GM19467 (cell line): Measurements from ENCODE around the gene FAM185A.
A peak's percentile ranks its signal among the peaks of the same experiment; 100 is the strongest.
"Not testable (repeated sequence)": the region's sequence is repeated elsewhere in the genome, so short reads cannot be mapped to it uniquely, and the experiment has no call there.

ENCODE experiments used
- ATAC-seq: cut with Tn5 transposase; IDR thresholded peaks from one replicate; pipeline ENCODE4 v1.9.1; 2021; ENCODE audit warnings: mild to moderate bottlenecking, moderate library complexity; ENCODE audit not compliant: unreplicated experiment

The FAM185A gene

DNA sequence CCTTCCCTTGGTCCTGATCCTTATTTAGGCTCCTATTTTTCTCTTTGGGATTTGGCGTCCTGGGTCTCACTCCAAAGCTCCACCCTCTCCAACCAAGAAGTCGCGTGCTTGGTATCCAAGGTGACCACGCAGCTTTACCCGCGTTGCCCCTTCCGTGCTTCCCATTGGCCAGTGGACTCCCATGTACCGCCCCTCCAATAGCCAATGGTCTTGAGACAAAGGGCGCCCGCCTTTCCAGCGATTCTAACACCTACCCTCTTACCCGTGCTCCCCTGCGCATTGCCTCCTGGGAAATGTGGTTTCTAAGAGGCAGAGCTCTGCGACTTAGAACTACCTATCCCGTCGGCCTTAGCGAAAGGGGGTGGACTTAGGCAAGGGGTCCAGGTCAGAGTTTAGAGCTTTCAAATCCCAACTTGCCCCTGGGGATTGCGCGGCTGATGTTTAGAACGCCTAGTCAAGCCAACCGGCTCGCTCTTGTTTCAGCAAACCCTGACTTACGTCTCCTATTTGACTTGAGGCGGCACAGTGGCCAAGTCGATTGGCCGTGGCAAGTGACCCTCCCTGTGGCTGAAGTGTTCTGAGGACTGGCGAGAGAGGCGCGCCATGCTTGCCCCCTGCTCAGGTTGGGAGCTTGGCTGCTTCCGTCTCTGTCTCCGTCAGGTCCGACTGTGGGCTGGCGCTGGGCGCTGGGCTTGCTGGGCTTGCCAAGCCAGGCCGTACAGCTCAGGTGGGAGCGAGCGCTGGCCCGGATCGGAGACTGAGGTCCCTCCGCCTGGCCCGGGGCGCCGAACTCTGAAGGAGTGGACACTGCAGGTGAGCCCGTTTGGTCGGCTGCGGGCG, at the start of gene FAM185A:
Gene FAM185A, plus strand, starts transcription at position 395 of the 840 bp plus-strand sequence. Its CDS starts 209 bp downstream, at position 604.
- ATAC-seq = peak; percentile 98

DNA sequence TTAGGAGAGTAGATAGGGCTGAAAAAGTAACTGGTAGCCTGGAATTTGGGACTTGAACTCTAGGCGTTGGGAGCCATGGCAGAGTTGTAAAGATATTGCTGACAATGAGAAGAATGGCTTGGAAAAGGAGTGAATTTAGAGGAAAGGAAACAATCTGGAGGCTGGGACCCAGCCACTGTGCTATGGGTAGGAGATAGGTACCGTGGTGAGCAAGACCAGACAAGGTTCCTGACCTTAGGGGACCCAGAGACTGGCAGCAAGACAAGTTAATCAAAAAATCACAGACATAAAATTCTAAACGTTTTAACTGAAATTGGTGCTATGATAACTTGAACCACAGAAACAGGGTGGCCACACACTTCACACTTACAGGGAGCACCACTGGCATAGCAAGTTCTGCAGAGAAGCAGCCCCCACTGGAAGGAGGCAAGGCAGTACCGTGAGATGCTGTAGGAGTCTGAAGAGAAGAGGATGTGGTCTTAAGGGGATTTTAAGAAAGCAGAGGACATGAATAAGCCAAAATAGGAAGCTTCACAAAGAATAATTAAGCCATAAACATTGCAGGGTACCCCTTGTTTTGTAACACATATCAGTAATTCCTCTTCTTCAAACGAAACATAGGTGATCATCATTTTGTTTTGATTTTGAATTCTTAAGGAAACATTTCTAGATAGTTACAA, 35.6 kb upstream of the FAM185A start:
- ATAC-seq = peak; percentile 53

DNA sequence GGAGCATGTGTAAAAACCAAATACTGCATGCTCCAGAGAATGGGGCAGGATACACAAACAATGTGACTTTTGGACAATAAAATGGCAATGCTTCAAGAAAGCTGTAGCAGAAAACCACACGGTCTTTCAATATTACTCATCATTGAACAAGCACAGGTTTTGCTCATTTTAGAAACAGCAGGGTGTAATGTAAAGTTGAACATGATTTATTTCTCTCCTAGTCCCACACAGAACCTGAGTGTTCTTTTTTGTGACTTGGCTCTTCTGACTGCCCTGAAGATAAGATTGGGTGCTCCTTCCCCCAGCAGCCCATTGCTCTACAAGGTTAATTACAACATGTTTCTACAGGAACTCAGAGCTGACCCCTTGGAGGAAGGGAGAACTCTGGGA, 35.1 kb upstream of the FAM185A start:
- ATAC-seq = peak; percentile 69

DNA sequence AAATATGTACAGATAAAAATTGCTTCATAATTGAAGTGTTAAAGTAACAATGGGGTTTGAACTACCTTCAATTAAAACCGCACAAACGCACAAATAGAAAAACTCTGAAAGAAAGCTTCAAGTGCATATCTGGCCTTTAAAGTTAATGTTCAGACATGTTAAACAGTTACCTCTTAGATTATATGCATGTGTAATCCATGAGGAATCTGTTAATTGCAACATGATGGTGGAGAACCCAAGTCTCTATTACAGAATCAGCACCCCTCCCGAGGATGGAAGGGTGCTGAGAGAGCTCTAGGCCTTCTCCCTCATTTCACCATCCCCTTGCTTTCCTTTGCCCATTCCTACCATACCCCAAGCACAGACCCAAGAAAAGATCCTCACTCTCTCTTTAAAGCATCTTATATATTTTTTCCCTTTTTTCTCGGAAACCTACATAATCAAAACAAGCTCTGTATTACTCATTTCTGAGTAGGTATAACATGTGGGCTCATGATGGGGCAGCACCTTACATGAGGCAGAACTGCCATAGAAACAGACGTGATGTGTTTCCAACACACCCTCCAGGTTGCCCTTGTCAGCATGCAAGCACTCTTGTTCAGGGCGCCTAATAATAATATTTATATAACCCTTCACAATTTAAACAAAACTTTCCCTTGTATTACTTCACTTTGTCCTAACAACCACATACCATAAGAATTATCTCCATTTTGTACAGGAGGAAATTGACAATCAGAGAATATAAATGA, 33.9 kb upstream of the FAM185A start:
- not testable (repeated sequence) for ATAC-seq

DNA sequence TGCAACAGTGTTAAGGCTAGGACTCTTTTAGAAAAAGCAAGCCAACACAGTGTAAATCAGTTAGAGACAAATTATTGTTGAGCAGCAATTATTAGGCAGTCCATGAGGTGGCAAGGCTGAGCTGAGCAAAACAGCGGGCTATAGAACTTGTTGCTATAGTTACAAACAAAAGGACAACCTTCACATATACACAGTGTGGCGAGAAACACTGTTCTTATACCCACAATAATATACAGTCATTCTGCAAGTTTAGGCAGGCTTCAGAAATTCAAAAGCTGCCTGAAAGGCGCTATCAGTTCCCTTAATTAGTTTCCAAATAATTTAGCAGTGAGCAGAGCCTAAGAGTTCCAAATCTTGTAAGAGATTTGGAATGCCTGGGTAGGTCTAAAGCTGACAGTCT, 33.1 kb upstream of the FAM185A start:
- ATAC-seq = not testable (repeated sequence)

DNA sequence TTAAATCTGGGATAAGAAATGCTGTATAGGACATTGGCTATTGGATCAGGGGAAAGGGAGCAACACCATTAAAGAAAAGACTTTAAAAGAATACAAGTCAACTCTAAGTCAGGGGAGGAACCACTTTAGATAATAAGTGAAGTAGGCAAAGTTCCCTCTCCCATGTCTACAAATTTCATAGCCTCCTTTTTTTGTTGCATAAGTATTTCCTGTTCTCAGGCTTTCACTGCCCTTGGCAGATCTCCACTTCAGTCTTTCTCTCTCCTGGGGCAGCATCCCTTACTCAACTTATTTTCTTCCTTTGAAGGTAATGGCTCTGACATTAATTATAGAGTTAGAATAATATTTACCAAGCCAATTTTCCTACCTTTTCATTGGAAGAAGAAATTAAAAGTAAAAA, 30.3 kb upstream of the FAM185A start:
- not testable (repeated sequence) for ATAC-seq

DNA sequence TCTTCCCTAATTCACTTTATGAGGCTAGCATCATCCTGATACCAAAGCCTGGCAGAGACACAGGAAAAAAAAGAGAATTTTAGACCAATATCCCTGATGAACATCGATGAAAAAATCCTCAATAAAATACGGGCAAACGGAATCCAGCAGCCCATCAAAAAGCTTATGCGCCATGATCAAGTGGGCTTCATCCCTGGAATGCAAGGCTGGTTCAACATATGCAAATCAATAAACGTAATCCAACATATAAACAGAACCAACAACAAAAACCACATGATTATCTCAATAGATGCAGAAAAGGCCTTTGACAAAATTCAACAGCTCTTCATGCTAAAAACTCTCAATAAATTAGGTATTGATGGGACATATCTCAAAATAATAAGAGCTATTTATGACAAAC, 22.6 kb upstream of the FAM185A start:
- ATAC-seq = not testable (repeated sequence)

DNA sequence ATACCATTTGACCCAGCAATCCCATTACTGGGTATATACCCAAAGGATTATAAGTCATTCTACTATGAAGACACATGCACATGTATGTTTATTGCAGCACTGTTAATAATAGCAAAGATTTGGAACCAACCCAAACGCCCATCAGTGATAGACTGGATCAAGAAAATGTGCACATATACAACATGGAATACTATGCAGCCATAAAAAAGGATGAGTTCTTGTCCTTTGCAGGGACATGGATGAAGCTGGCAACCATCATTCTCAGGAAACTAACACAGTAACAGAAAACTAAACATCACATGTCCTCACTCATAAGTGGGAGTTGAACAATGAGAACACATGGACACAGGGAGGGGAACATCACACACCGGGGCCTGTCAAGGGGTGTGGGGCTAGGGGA, 19.1 kb upstream of the FAM185A start:
- ATAC-seq = not testable (repeated sequence)

DNA sequence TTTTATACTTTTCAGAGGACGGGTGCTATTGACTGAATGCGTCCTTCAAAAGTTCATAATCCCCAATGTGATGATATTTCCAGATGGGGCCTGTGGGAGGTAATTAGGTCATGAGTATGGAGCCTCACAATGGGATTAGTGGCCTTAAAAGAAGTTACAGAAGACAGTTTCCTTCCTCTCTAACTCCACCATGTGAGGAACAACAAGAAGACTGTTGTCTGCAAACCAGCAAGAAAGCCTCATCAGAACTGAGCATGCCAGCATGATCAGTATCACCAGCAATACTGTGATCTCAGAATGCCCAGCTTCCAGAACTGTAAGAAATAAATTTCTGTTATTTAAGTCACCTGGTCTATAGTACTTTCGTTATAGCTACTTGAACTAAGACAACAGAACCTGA, 18.4 kb upstream of the FAM185A start:
- not testable (repeated sequence) for ATAC-seq

DNA sequence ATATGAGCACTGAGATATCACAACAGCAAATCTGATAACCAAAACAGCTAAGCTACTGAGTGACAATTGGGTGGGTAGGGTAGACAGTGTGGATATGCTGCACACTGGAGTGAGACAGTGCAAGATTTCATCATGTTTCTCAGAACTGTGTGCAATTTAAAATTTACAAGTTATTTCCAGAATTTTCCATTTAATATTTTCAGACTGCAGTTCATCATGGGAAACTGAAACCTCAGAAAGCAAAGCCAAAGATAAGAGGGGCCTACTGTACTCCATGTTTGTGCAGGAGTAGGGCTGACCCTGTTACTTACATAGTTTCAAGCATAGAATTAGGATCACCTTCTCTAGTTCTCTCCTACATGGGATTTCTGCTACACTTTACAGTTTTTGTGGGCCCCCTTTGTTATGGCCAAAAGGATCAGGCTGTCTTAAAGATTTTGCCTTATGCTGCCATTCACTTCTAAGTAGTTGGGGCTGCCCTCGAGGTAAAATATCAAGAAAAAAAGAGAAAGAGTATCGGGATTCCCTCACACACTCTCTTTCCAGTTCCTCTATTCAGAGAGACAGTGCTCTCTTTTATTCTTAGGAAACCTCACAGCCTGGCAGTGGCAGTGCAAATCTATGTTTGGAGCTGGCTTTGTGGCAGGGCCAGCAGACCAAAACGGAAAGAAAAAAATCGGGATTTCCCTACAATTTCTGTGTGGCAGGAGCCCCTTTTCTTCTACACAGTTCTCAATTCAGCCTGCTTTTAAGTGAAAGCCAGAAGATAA, 6.6 kb upstream of the FAM185A start:
- not testable (repeated sequence) for ATAC-seq

DNA sequence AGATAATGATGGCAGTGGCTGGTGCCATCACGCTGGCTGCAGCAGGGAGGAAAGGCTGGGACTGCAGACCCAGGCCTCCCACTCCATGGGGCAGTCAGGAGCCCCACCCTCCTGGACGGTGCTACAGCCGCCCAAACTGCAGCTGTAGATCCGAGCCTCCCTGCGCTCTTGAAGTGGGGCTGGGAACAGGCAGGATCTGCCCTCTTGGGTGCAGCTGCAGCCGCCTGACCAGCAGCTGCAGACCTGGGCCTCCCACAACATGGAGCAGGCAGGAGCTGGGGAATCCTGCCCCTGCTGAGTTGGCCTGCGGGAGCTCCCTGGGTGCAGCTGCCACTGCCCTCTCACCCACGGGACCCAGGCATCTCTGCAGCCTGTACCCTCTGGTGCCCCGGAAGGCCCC, 4.9 kb upstream of the FAM185A start:
- not testable (repeated sequence) for ATAC-seq

DNA sequence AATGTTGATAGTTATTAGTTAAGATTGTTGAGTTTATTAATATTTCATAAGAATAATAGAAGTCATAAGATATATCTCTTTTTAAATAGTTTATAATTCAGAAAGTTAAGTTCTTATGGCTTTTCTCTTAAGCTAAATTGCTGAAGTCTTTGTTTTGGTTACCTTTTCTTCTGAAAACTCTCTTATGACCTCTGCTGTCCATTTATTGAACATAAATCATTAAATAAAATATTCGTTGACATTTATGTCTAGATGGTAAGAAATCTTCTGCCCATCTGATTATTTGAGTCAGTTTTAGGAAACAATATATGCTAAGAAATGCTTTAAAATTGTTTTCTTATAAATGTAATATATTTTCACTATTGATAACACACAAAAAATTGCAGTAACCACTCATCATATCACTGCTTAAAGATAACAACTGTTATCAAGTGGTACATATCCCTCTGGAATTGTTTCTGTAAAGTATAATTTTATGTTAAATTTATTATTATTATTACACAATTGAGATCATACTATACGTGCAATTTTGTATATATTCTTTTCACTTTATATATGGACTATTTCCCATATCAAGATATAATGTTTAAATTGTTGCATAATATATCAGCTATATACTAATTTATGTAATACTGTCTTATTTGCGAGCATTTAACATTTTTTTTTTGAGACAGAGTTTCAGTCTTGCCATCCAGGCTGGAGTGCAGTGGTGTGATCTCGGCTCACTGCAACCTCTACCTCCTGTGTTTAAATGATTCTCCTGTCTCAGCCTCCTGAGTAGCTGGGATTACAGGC, 3.1 kb upstream of the FAM185A start:
- ATAC-seq = not testable (repeated sequence)

DNA sequence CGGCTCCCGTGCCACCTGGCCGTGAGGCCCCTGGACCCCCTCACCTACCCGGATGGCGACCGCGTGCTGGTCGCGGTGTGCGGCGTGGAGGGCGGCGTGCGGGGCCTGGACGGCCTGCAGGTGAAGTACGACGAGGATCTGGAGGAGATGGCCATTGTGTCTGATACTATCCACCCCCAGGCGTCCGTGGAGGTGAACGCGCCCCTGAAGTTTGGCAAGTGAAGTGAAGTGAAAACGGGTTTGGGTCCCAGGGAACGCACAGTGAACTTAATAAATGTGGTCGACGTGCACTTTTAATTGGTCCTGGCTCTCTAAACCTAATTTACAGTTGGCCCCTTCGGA, 617 bp downstream of the FAM185A start:
- not testable (repeated sequence) for ATAC-seq

DNA sequence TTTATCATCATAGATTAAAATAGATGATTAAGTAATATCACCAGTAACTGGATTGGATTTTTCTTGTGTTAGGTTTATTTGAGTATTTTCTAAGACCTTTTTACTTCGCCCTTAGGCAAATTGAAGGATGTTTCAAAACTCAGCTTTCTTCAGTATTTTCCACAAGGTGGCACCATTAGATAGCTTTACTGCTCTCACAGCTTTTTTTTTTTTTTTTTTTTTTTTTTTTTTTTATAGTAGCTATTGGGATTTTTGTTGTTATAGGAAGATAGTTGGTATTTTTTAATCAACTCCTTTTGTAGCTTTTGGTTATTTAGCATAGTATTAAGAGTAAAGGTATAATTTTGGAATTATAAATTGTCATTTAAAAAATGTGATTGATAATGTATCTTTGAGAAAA, 9.4 kb downstream of the FAM185A start:
- ATAC-seq = not testable (repeated sequence)

DNA sequence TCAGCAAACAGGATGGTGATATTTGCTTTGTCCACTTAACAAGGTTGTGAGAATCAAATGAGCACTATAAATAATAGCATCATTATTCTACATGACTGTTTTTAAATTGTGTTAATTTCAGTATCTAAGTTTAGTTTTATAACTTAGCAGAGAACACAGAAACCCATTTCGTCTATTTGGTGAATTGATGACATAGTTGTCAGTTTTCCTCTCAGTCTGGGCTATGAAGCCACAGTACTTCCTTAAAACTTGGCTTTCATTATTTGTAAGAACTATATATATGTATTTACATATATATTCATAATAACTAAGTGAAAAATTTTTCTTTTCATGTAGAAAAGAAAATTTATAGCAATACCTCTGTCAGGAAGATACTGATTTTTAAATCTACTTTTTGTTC, 11.1 kb downstream of the FAM185A start:
- ATAC-seq = not testable (repeated sequence)

DNA sequence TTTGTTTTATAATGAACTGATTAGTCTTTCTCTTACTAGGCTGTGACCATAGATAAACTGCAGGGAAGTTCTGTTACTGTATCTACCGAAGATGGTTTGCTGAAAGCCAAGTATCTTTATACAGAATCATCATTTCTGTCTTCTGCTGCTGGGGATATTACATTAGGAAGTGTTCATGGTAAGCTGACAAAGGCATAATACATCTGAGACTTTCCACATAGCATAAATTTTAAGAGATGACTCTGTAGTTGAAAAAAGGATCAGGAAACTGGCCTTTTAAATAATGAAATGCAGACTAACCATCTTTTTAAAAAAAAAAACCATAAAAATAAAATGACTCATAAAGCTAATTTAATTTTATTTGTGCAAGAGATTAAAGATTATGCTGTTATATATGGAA, 12.4 kb downstream of the FAM185A start:
- not testable (repeated sequence) for ATAC-seq

DNA sequence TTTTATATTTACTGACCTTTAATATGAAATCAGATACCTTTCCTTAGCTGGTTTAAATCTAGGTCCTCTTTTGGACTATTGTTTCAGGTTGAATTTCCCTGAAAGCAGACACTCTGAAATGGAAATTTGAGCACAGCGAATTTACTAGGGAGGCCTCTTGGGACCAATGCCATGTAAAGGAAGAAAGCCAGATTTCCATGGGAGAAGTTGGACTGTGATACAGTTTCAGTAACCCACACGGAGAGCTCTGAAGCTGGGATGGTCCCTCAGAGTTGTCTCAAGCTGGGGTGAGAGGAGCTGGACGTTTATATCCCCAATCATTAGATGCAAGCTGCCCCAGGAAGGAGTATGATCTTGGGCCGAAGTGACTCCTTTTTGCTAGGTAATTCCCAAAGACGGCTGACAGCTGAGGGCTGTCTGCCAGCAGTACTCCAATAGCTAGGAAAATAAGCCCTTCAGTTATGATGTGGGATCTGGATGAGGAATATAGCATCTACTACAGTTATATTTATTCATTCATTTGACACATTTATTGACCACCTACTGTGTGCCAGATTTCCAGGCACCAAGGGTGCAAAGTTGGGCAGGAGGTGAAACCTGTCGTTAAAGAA, 14.6 kb downstream of the FAM185A start:
- ATAC-seq = not testable (repeated sequence)

DNA sequence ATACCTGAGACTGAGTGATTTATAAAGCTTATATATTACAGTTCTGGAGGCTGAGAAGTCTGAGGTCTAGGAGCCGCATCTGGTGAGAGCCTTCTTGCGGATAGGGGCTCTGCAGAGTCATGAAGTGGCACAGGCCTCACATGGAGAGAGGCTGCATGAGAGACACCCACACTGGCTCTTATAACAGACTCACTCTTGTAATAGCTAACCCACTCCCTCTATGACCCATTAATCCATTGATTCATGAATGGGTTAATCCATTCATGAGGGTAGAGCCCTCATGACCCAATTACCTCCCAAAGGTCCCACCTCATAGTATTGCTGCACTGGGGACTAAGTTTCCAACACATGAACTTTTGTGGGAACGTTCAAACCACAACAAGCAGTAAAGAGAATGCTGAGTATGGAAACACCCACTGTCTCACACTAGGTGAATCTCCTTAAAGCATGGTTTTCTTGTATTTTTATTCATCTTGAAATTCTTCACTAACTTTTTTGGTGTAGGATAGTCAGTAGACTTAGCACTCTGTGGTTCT, 20.9 kb downstream of the FAM185A start:
- not testable (repeated sequence) for ATAC-seq

DNA sequence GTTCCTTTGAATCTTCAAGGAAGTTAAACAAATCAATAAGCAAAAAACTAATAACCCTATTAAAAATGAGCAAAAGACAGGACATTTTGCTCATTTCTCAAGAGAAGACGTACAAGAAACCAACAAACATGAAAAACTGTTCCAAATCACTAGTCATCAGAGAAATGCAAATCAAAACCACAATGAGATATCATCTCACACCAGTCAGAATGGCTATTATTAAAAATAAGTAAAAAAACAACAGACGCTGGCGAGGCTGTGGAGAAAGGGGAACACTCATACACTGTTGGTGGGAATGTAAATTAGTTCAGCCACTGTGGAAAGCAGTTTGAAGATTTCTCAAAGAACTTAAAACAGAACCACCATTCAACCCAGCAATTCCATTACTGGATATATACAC, 21.7 kb downstream of the FAM185A start:
- ATAC-seq = not testable (repeated sequence)
